HL-60/S4 treated with retinoic acid at 250 ng/mL for 4 days and 3 days (cell line): ENCODE data around the gene PCDH9.

Source experiments
- in situ Hi-C: fragments of 300-500 bp; cut with MboI; formaldehyde crosslinking; loops from 2 replicates; pipeline ENCODE4 v1.7.0; 2022; ENCODE audit warnings: low sequenced_read_pairs

Gene PCDH9

GRCh38 chr13:66424422-66424821 lies 805.7 kb downstream of the PCDH9 start:
- in situ Hi-C loops, result no loop called here

- in situ Hi-C loops, result no loop called here
Measured at GRCh38 chr13:66415444-66415843, 814.7 kb downstream of the PCDH9 start.

GRCh38 chr13:66414066-66414800 lies 815.9 kb downstream of the PCDH9 start:
- in situ Hi-C loops, result no loop called here

- in situ Hi-C loops, result no loop called here
Measured at GRCh38 chr13:66410314-66410713, 819.8 kb downstream of the PCDH9 start.

GRCh38 chr13:66409542-66409941 lies 820.6 kb downstream of the PCDH9 start:
- in situ Hi-C loops, result no loop called here

GRCh38 chr13:66407128-66407527 lies 823.0 kb downstream of the PCDH9 start:
- in situ Hi-C loops, result no loop called here

GRCh38 chr13:66405908-66406802 lies 824.0 kb downstream of the PCDH9 start:
- in situ Hi-C loops, result no loop called here

GRCh38 chr13:66402546-66402945 lies 827.6 kb downstream of the PCDH9 start:
- in situ Hi-C loops, result no loop called here

GRCh38 chr13:66402066-66402465 lies 828.1 kb downstream of the PCDH9 start:
- in situ Hi-C loops, result no loop called here

- in situ Hi-C loops, result no loop called here
Measured at GRCh38 chr13:66400292-66400691, 829.8 kb downstream of the PCDH9 start.

GRCh38 chr13:66399873-66400272 lies 830.3 kb downstream of the PCDH9 start:
- in situ Hi-C loops, result no loop called here

GRCh38 chr13:66397133-66397532 lies 833.0 kb downstream of the PCDH9 start:
- in situ Hi-C loops, result no loop called here

- in situ Hi-C loops, result no loop called here
Measured at GRCh38 chr13:66391322-66391721, 838.8 kb downstream of the PCDH9 start.

GRCh38 chr13:66378894-66379293 lies 851.2 kb downstream of the PCDH9 start:
- in situ Hi-C loops, result no loop called here

- in situ Hi-C loops, result no loop called here
Measured at GRCh38 chr13:66377569-66377968, 852.6 kb downstream of the PCDH9 start.

- in situ Hi-C loops, result no loop called here
Measured at GRCh38 chr13:66375756-66376155, 854.4 kb downstream of the PCDH9 start.

GRCh38 chr13:66369666-66370065 lies 860.5 kb downstream of the PCDH9 start:
- in situ Hi-C loops, result no loop called here

GRCh38 chr13:66367356-66367755 lies 862.8 kb downstream of the PCDH9 start:
- in situ Hi-C loops, result no loop called here

- in situ Hi-C loops, result no loop called here
Measured at GRCh38 chr13:66365101-66365500, 865.0 kb downstream of the PCDH9 start.

GRCh38 chr13:66364346-66364745 lies 865.8 kb downstream of the PCDH9 start:
- in situ Hi-C loops, result no loop called here

GRCh38 chr13:66362485-66362884 lies 867.7 kb downstream of the PCDH9 start:
- in situ Hi-C loops, result no loop called here

GRCh38 chr13:66359910-66360552 lies 870.1 kb downstream of the PCDH9 start:
- in situ Hi-C loops, result no loop called here
